NOMO-1 (cell line): ENCODE data around the gene CACNA2D4.
A peak's percentile ranks its signal among the peaks of the same experiment; 100 is the strongest.

Source experiments
- DNase-seq, 2 experiments: peaks; one replicate each; lab custom pipeline; 2025; ENCODE audit not compliant: unreplicated experiment in 2 of 2; lab: John Stamatoyannopoulos, UW

CACNA2D4 gene

GRCh38 chr12:1847411-1847810, 71.0 kb downstream of the CACNA2D4 start:
- DNase-seq, result no peak

- DNase-seq, result no peak
Measured at GRCh38 chr12:1846421-1847405, 71.7 kb downstream of the CACNA2D4 start.

GRCh38 chr12:1845886-1846285, 72.6 kb downstream of the CACNA2D4 start:
- no peak for DNase-seq

GRCh38 chr12:1845427-1845826, 73.0 kb downstream of the CACNA2D4 start:
- DNase-seq, result no peak

GRCh38 chr12:1844661-1845409, 73.6 kb downstream of the CACNA2D4 start:
- no peak for DNase-seq

- DNase-seq, result no peak
Measured at GRCh38 chr12:1844223-1844622, 74.2 kb downstream of the CACNA2D4 start.

GRCh38 chr12:1843641-1844005, 74.8 kb downstream of the CACNA2D4 start:
- no peak for DNase-seq

- DNase-seq, result no peak
Measured at GRCh38 chr12:1842905-1843640, 75.4 kb downstream of the CACNA2D4 start.

- DNase-seq, result peak; percentile 80 to 83
Measured at GRCh38 chr12:1842183-1842904, 76.1 kb downstream of the CACNA2D4 start.

- DNase-seq, result no peak
Measured at GRCh38 chr12:1841586-1842182, 76.8 kb downstream of the CACNA2D4 start.

- DNase-seq, result no peak
Measured at GRCh38 chr12:1840981-1841425, 77.4 kb downstream of the CACNA2D4 start.

GRCh38 chr12:1839956-1840951, 78.2 kb downstream of the CACNA2D4 start:
- DNase-seq, result peak in 1 of 2 experiments; percentile 36

- no peak for DNase-seq
Measured at GRCh38 chr12:1839464-1839863, 79.0 kb downstream of the CACNA2D4 start.

- no peak for DNase-seq
Measured at GRCh38 chr12:1838994-1839365, 79.5 kb downstream of the CACNA2D4 start.

- DNase-seq, result no peak
Measured at GRCh38 chr12:1838205-1838993, 80.1 kb downstream of the CACNA2D4 start.

GRCh38 chr12:1837541-1838204, 80.8 kb downstream of the CACNA2D4 start:
- DNase-seq, result no peak

GRCh38 chr12:1836854-1837421, 81.5 kb downstream of the CACNA2D4 start:
- DNase-seq, result no peak
